Measurements from ENCODE around the gene BMS1.
"Not testable (repeated sequence)": the region's sequence is repeated elsewhere in the genome, so short reads cannot be mapped to it uniquely, and the experiment has no call there.

Gene BMS1

DNA sequence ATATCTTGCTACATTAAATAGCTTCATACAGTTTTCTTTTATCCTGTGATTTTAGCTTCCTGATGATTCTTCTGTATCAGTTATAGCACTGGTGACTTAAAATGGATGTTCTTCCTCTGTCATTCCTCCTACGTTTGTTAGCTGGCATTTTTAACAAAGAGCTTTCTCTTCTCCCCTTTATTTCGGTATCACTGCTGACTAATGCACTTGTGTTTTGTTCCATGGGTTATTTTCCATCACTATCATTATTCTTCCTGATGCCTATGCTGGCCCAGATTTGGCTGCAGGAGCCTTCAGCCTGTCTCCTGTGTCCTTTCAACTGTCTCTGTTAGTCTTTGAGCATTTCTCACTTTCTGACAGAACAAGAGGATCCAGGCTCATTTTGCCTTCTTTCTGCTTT, 13.1 kb downstream of the BMS1 start:
- no peak for DNase-seq (ENCODE audit: low read depth)

DNA sequence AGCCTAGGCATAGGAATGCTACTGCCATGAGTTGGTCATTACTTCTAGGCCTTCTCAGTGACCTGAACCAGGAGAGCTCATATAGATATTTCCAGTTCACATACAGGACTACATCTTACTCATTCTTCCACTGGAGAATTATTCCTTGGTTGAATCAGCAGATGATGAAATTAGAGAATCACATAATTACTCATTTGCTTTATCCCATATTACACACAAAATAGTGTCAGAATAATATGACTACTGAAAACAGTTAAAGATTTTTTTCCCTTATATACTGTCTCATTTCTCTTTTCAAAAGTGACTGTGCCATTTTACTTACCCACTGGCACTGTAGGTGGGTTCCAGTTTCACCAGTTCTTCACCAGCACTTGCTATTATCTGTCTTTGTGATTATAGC, 18.5 kb downstream of the BMS1 start:
- no peak for DNase-seq (ENCODE audit: low read depth)

DNA sequence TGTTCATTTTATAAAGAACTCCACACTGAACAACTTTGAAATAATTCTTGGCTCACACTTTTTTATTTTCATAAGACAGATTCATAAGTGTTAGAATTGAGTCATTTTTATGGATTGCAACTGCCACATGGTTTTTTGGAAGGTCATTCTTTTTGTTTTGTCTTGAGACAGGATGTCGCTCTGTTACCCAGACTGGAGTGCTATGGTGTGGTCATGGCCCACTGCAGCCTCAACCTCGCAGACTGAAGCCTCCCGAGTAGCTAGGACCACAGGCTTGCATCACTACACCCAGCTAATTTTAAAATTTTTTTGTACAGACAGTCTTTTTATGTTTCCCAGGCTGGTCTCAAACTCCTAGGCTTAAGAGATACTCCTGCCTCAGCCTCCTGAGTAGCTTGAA, 20.3 kb downstream of the BMS1 start:
- DNase-seq (ENCODE audit: low read depth), result no peak

DNA sequence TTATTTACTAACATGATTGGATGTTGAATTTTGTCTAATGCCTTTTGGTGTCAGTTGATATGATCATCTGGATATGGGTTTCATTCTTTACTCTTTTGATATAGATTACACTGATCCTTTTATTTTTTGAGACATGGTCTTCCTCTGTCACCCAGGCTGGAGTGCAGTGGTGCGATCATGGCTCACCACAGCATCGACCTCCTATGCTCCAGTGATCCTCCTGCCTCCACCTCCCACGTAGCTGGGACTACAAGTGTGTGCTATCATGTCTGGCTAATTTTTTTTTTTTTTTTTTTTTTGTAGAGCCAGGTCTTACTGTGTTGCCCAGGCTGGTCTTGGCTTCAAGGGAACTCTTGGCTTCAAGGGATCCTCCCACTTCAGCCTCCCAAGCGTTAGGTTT, 27.1 kb downstream of the BMS1 start:
- no peak for DNase-seq (ENCODE audit: low read depth)

DNA sequence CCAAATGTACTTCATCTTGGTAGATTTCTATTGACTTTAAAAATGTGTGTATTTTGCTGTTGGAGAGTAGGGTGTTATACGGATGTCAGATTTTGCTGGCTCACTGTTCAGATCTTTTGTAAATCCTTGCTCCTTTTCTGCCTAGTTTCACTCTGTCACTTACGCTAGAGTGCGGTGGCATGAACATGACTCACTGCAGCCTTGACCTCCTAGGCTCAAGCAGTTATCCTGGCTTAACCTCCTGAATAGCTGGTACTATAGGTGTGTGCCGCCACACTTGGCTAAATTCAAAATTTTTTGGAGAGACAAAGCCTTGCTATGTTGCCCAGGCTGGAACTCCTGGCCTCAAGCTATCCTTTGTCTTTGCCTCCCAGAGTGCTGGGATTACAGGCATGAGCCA, 29.4 kb downstream of the BMS1 start:
- DNase-seq (ENCODE audit: low read depth), result no peak

DNA sequence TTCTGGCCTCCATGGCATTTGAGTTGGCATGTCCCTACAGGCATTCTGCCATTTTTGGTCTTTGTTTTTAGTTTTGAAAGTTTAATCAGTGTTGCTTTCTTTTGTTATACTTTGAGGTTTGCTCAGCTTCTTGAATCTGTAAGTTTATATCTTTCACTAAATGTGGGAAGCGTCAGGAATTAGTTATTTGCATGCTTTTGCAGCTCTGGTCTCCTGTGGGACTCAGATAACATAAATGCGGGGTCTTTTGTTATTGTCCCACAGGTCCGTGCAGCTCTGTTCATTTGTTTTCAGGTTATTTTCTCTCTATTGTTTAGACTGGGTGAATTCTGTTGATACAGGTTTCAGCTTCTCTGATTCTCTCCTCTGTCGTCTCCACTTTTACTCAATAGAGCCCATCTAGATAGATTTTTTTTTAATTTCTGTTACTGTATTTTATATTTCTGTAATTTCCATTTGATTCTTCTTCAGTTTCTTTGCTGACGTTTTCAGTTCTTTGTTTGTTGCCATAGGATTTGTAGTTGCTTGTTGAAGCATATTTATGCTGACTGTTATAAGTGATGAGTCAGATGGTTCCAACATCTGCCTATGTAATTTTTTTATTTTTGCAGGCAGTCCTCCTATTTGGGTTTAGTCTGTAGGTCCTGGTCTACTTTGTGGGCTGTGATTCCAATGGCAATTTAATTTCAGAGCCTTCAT, 31.5 kb downstream of the BMS1 start:
- not testable (repeated sequence) for DNase-seq (ENCODE audit: low read depth)

DNA sequence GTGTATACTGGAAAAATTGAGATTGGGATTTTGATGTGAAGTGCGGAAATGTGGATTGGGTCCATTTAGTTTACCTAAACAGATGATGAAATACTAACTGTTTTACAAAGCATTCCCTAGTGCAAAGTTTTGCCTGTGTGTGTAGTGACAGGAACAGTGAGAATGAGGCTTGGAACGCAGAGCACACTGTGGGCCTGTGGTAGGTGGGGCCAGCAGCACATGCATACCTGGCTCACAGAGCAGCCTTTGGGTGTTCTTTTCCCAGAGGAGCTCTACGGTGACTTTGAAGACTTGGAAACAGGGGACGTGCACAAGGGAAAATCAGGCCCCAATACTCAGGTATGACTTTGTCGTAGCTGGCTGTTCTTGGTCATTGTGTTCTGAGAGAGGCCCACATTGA, 33.7 kb downstream of the BMS1 start:
- not testable (repeated sequence) for DNase-seq (ENCODE audit: low read depth)

DNA sequence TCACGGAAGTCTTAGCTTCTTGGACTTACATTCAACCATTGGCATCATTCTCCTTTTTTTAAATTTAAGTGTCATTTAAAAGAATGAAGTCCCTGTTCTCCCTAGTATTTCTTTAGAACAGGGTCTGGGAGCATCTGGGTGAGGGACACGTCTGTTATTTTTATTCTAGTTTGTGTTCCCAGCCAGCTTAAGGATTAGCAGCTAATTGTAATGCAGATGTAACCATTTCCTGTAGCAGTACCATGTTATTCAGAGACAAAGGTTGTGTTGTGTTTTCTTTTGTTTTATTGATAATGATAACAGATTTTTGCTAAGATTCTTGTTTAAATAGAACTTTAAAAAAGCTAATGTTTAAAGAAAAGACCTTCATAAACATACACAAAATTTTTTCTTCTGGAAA, 34.3 kb downstream of the BMS1 start:
- no peak for DNase-seq (ENCODE audit: low read depth)

DNA sequence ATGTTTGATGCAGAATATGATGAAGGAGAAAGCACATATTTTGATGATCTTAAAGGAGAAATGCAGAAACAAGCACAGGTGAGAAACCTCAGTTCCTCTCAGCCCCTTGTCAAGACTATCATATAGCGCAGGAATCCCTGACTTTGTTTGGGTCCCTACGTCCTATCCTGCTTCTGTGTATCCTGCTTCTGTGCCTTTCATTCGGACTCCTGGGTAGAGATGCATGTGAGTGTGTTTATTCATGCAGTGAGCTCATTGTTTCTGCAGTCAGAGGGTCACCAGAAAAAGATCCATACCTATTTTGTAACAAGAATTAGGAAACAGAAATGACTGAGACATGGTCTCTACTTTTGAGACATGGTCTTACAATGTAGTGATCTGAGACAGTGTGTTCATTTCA, 34.8 kb downstream of the BMS1 start:
- not testable (repeated sequence) for DNase-seq (ENCODE audit: low read depth)

DNA sequence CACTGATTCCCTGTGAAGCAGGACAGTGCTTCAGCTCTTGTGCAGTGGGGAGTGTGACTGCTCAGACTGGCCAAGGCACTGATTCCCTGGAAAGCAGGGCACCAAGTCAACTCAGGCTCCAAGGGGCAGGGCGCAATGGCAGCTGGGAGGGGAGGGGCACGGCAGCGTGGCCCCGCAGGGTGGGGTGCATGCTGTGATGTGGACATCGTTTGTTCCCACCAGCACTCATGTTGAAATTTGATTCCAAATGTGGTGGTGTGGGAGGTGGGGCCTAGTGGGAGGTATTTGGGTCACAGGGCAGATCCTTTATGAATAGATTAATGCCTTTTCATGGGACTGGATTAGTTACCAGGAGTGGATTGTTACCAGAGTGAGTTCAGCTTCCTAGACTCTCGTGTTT, 44.2 kb downstream of the BMS1 start:
- DNase-seq (ENCODE audit: low read depth), result not testable (repeated sequence)

DNA sequence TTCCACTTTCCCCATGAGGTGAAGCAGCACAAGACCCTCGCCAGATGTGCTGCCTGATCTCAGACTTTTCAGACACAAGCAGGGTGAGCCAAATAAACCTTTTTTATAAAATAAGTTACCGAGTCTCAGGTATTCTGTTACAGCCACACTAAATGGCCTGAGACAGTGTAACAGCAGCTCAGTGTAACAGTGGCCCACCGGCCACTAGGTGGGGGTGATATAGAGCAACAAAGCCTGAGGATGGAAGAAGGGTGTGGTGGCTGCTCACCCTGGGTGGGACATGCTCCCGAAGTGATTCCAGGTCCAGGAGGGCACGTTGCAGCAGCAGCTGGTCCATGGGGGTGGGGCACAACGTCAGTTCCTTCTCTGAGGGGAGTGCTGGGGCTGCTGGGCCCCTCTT, 44.6 kb downstream of the BMS1 start:
- no peak for DNase-seq (ENCODE audit: low read depth)

DNA sequence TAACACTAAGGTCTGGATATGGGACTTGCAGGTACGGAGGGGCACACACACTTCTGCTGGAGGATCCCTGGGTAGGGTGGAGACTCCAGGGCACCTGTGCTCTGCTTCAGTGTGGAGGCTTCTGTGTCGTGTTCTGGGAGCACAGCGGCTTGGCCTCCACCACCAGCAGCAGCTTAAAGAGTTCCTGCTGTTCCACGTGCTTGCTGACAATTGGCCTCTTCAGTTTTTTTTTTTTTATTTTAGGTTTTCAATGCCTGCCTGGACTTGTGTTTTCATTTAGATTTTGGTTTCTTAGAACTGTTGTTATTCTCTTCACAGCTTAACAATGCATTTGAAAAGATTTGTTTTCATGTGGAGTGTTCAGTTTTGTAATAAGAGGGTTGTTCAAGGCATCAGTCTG, 45.8 kb downstream of the BMS1 start:
- not testable (repeated sequence) for DNase-seq (ENCODE audit: low read depth)

DNA sequence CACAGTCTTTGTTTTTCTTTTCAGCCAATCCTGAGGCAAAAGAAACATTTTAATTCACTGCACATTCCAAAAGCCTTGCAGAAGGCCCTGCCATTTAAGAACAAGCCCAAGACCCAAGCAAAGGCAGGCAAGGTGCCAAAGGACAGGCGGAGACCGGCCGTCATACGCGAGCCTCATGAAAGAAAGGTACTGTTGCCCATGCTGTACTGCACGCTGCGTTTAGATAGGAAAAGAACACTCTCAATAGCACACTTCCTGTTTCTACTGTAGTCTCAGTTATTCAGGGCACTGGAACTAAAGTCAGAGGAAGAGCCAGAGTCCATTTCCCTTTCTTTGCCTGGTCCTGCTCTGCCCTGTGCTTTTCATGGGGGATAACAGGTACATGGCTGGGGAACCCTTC, 47.6 kb downstream of the BMS1 start:
- DNase-seq (ENCODE audit: low read depth), result no peak

DNA sequence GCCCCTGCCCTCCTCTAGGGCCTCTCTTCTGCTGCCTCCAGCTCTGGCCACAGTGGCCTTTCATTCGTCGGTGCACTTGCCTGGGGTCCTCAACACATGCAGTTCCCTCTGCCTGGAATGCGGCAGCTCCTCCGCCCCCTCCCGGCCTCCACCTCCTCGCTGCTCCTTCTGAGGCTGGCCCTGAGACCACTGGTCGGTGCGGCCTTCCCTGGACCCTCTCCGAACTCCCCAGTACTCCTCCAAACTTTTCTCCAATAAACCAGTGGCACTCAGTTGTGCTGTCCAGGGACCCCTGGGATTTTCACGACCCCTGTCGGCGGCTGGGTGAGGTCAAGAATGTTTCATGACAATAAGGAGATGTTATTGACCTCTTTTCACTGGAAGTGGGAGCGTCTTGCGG, 53.5 kb downstream of the BMS1 start:
- no peak for DNase-seq (ENCODE audit: low read depth)

DNA sequence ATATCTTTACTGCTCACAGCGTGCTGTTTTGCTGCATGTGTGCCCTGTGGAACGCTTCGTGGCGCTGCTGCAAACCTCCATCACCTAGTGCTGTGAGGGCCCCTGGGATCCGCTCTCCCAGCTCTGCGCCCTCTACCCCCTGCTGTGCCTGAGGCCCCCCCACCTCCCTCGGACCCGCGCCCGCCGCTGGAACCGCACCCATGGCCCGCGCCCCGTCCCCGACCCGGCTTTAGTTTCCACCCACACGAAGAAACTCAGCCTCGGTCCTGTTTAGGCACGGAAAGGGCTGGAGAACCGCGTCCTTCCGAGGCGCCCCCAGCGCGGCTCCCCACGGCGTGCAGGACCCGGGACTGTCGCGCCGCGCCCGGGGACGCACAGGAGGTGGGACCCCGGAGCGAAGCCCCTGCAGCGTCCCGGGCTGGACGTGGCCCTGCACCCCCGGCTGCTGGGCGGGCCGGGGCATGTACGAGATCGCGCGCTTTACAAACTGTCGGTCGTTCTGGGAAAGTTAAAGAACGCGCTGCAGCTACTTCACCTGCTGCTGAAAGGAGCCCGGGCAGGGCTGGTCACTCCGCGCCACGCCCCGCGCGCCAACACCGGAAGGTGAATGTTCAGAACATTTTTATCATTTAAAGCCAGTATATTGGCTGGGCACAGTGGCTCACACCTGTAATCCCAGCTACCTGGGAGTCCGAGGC, 54.3 kb downstream of the BMS1 start:
- DNase-seq (ENCODE audit: low read depth), result no peak

DNA sequence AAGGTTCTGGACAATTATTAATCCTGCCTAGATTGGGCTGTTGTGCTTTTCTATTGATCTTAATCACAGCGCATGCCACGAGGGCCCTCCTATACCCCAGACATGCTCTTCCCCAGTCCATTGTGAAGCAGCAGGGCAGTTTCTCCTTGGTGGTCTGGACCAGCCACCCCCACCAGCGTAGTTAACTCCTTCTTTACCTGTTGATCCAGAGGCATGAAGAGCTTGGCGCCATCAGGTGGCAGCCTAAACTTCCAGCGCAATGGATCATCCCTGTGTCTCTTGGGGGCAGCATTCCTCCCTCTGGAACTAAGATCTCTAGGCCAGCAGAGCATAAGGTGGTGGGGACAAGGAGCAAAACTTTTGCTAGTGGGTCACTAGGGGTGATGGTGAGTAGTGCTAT, 62.2 kb downstream of the BMS1 start:
- not testable (repeated sequence) for DNase-seq (ENCODE audit: low read depth)

DNA sequence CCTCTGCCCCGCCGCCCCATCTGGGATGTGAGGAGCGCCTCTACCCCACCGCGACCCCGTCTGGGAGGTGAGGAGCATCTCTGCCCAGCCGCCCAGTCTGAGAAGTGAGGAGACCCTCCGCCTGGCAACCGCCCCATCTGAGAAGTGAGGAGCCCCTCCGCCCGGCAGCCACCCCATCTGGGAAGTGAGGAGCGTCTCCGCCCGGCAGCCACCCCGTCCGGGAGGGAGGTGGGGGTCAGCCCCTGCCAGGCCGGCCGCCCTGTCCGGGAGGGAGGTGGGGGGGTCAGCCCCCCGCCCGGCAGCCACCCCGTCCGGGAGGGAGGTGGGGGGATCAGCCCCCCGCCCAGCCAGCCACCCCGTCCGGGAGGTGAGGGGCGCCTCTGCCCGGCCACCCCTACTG, 64.7 kb downstream of the BMS1 start:
- not testable (repeated sequence) for DNase-seq (ENCODE audit: low read depth)

DNA sequence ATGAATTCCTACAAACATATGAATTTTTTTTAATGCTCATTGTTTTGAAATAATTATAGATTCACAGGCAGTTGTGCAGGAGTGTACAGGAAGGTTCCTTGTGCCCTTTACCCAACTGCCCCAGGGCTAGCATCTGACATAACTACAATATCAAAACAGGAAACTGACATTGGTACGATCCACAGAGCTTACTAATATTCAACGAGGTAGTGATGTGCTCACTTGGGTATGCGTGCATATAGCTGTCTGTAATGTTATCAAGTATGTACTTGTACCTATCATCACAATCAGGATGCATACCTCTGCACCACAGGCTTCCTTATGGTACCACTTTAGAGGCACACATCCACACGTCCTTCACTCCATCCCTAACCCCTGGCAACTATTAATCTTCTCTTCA, 68.3 kb downstream of the BMS1 start:
- DNase-seq (ENCODE audit: low read depth), result no peak

DNA sequence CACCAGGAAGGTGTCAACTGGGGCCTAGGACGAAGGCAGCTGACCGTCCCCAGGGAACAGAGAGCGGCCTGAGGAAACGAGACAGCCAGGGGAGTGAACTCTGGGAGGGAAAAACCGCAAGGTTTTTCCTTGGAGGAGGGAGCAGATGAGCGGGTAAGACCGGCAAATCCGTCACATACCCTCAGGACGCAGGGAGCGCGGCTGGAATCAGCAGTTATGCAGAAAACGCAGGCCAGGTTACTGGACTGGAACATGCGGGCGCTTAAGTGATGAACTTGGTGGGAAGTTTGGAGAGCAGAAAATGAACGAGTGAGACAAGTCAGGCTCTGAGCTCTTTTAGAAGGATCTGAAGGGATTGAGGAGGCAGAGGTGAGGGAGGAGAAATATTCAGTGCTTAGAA, 76.7 kb downstream of the BMS1 start:
- no peak for DNase-seq (ENCODE audit: low read depth)

DNA sequence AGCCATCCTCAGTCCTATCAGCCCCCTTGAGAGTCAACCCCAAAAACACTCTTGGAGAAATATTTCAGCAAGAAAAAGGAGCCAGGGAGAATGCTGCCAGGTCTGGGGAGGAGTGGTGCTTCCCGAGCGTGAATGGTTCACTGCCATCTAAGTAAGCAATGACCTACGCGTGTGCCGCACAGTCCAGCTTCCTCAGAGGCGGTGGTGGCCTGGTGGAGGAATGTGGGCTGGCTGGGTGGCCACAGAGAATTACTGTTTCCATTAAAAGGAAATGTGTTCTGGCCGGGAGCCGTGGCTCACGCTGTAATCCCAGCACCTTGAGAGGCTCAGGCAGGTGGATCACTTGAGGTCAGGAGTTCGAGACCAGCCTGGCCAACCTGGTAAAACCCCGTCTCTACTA, 77.4 kb downstream of the BMS1 start:
- DNase-seq (ENCODE audit: low read depth), result not testable (repeated sequence)

DNA sequence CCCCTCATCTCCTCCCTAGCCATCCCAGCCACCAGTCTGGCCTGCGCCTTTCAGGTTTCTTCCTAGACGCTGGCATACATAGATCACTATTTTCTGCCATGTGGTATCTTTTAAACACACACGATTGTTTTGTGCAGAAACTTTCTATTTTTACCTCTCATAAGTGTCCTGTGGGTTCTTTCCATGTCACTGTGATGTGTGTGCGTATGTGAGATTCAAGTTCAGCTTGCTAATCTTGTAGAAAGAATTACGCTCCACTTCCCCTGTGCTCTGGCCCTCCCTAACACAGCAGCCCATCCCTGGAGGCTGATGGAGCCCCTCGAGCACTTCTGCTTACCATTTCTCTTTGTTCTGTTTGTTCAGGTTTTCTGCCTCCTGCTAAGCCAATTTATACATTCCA, 80.2 kb downstream of the BMS1 start:
- DNase-seq (ENCODE audit: low read depth), result peak; percentile 22

DNA sequence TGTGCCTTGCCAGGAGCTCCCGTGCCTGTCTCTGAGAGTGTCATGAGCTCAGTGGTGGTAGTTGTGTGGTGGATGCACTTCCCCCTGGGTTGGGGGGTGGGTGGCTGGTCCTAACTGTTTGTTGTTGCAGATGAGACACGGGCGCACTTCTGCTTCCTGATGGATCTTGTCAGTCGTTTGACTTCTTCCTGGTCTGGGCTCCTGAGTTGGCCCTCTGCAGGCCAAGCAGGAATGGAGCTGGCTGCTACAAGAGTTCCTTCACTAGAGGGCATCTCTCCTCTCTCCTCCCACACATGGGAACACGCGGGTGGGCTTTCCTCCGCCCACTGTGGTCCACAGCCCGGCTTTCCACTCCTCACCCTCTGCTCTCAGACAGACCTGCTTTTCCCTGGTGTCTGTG, 82.0 kb downstream of the BMS1 start:
- DNase-seq (ENCODE audit: low read depth), result peak; percentile 66

DNA sequence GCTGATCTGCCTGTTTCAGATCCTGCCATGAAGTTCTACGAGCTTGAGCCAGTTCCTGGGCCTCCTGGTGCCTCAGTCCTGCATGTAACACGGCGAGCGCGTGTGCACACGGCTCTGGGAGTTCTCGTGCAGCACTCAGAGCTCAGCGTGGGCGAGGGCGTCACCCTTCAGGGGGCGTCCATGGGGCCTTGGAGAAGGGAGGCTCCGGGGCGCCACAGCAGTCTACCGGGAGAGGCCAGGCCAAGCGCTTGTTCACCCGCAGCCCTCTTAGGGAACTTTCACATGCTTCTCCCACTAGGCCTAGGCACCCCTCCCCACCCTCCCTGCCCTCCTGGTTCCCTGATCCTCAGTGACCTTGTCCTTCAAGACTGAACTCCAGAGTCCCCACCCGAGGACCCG, 83.1 kb downstream of the BMS1 start:
- DNase-seq (ENCODE audit: low read depth), result no peak

All from CMK (cell line).